Activated B cell treated with CpG ODN at 0.5 μM for 24 hours (primary cell): Measurements from ENCODE around the gene LIPG. TPM values are rescaled to one million over a fixed set of nuclear protein-coding genes. Genes with fewer than 3 reads are reported as not detected.

Source experiments
- ATAC-seq: fragments of 200-7000 bp; cut with Tn5 transposase; one replicate; pipeline ENCODE4 v1.10.0; 2021; ENCODE audit warnings: low read depth, mild to moderate bottlenecking, moderate library complexity
- CTCF ChIA-PET: fragments of 350-600 bp; sonication (Branson Sonifier 250); formaldehyde crosslinking; loops from one replicate; lab custom pipeline; 2021; ENCODE audit warnings: antibody characterized with exemption; lab: Charles Lee
- POLR2A ChIA-PET: fragments of 350-600 bp; sonication (Branson Sonifier 250); formaldehyde crosslinking; loops from one replicate; lab custom pipeline; 2021; ENCODE audit warnings: antibody characterized with exemption; lab: Charles Lee
- DNase-seq: peaks from one replicate; pipeline ENCODE4 v3.0.0; 2022
- H3K27ac Mint-ChIP-seq: one replicate; pipeline ENCODE4 v1.8.0; 2020; ENCODE audit warnings: mixed read lengths
- H3K27me3 Mint-ChIP-seq: one replicate; pipeline ENCODE4 v1.8.0; 2021; ENCODE audit warnings: mixed read lengths
- H3K36me3 Mint-ChIP-seq: one replicate; pipeline ENCODE4 v1.8.0; 2021; ENCODE audit warnings: low read depth, mixed read lengths
- H3K4me1 Mint-ChIP-seq: one replicate; pipeline ENCODE4 v1.8.0; 2021; ENCODE audit warnings: mixed read lengths
- H3K4me3 Mint-ChIP-seq: one replicate; pipeline ENCODE4 v1.8.0; 2020; ENCODE audit warnings: mild to moderate bottlenecking, mixed read lengths
- H3K9me3 Mint-ChIP-seq: one replicate; pipeline ENCODE4 v1.8.0; 2020; ENCODE audit warnings: mixed read lengths
- intact Hi-C: fragments of 100-400 bp; cut with micrococcal nuclease; formaldehyde crosslinking; loops from one replicate; pipeline ENCODE4 v1.15.1; 2024
- total RNA-seq: library from RNA; stranded (reverse); gene quantifications from 2 replicates; pipeline ENCODE4 v1.2.3, GENCODE V29; 2022
- TF ChIP-seq, protein P1 (sequence below): fragments of 200-600 bp; IDR thresholded peaks from one replicate; pipeline ENCODE4 v1.8.0; 2022; ENCODE audit warnings: antibody characterized with exemption, mild to moderate bottlenecking

LIPG gene
- total RNA-seq, 1 donor from 2014 or later, result 0.29 TPM

DNA sequence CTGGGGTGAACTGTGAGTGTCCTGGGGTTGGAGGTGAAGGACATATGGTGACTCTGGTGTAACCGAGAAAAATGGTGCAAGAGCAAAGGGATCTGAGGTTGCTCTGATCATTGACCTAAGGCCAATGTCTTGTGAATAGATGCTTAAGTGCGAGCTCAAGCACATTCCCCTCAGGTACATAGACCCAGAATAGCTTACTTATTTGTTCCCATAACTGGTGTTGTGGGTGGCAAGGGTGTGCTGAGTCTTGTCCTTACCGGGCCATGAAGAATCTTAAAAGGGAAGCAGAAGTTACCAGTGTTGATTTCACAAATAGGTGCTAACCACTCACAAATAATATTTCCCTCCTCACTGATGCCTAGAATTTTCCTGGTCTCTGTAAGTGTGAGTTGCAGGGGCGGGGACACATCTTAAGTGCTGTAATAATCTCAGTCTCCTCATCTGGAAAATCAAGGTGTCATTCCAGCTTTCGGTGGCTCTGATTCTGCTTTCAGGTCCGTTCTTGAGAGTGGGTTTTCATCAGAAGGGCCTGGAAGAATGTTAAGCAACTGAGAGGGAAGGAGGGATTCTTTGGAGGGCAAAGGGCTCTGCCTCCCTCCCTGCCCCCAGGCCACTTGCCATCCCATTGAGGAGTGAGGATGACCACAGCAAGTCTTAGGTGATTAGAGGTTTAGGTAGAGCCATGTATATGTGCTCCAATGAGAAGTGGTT lies 54.9 kb downstream of the LIPG start:
- no peak overlapping the region for H3K27ac Mint-ChIP-seq
- H3K4me1 Mint-ChIP-seq, result no peaks in the 10 kb centered on the region
- CTCF ChIA-PET, result interaction anchor here (0.6 kb wide), 1 partner anchor 113 kb away, joined by 3 read pairs; no protein-coding TSS in a partner anchor
- POLR2A ChIA-PET, result no interaction called here
- no peaks in the 10 kb centered on the region for H3K9me3 Mint-ChIP-seq
- no peak for DNase-seq
- intact Hi-C loops, result no loop called here
- no peaks in the 10 kb centered on the region for H3K36me3 Mint-ChIP-seq
- ATAC-seq, result no peak
- no peak overlapping the region for H3K4me3 Mint-ChIP-seq
- peaks cover 17% of the 10 kb centered on the region for H3K27me3 Mint-ChIP-seq
- TF ChIP-seq, protein P1, sequence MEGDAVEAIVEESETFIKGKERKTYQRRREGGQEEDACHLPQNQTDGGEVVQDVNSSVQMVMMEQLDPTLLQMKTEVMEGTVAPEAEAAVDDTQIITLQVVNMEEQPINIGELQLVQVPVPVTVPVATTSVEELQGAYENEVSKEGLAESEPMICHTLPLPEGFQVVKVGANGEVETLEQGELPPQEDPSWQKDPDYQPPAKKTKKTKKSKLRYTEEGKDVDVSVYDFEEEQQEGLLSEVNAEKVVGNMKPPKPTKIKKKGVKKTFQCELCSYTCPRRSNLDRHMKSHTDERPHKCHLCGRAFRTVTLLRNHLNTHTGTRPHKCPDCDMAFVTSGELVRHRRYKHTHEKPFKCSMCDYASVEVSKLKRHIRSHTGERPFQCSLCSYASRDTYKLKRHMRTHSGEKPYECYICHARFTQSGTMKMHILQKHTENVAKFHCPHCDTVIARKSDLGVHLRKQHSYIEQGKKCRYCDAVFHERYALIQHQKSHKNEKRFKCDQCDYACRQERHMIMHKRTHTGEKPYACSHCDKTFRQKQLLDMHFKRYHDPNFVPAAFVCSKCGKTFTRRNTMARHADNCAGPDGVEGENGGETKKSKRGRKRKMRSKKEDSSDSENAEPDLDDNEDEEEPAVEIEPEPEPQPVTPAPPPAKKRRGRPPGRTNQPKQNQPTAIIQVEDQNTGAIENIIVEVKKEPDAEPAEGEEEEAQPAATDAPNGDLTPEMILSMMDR, result no peak

DNA sequence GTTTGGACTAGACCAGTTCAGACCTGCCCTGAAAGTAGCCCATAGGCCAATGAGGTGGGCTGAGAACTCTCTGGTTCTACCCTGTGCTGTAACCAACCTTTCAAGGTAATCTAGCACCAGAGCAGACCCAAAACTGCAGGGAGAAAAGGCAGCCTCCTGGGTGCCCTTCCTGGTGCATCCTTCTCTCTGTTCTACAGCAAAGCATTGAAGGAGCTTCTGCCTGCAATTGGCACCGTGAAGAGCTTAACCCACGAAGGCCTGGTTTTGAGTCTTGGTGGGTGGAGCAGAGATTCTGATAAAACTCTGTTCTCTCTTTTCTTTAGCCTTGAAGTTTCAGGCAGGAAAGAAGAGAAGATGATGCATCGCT lies 55.5 kb downstream of the LIPG start:
- peaks cover 19% of the 10 kb centered on the region for H3K27me3 Mint-ChIP-seq
- no peak overlapping the region for H3K27ac Mint-ChIP-seq
- ChIA-PET POLR2A (no interaction called here), CTCF (interaction anchor here (0.6 kb wide), 1 partner anchor 112 kb away, joined by 3 read pairs; no protein-coding TSS in a partner anchor)
- H3K4me1 Mint-ChIP-seq, result no peaks in the 10 kb centered on the region
- H3K4me3 Mint-ChIP-seq, result no peak overlapping the region
- TF ChIP-seq, protein P1, result no peak
- DNase-seq (no peak), ATAC-seq (no peak)
- no peaks in the 10 kb centered on the region for H3K9me3 Mint-ChIP-seq
- no peaks in the 10 kb centered on the region for H3K36me3 Mint-ChIP-seq
- intact Hi-C loops, result no loop called here

DNA sequence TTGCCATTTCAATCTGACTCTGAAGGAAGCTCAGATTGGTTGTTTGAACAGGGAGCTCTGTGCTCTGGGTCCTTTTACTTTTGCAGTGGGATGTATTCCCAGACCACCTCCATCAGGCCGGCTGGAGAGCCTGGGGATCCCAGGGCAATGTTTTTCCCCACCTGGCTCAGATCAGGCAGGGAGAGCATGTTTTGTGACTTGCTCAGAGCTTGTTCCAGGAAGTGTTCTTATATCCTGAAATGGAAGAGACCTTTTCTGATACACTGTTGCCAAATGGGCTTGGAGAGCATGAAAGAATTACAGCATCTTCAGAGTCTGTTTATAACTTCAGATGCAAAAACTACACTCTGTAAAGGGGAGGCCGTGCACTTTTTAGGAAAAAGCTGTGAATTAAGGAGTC lies 56.0 kb downstream of the LIPG start:
- no peaks in the 10 kb centered on the region for H3K36me3 Mint-ChIP-seq
- no peak overlapping the region for H3K4me3 Mint-ChIP-seq
- CTCF ChIA-PET, result no interaction called here
- POLR2A ChIA-PET, result no interaction called here
- H3K27me3 Mint-ChIP-seq, result peaks cover 14% of the 10 kb centered on the region
- ATAC-seq, result no peak
- DNase-seq, result no peak
- H3K4me1 Mint-ChIP-seq, result no peaks in the 10 kb centered on the region
- H3K27ac Mint-ChIP-seq, result no peak overlapping the region
- intact Hi-C loops, result no loop called here
- TF ChIP-seq, protein P1, result no peak
- no peaks in the 10 kb centered on the region for H3K9me3 Mint-ChIP-seq

DNA sequence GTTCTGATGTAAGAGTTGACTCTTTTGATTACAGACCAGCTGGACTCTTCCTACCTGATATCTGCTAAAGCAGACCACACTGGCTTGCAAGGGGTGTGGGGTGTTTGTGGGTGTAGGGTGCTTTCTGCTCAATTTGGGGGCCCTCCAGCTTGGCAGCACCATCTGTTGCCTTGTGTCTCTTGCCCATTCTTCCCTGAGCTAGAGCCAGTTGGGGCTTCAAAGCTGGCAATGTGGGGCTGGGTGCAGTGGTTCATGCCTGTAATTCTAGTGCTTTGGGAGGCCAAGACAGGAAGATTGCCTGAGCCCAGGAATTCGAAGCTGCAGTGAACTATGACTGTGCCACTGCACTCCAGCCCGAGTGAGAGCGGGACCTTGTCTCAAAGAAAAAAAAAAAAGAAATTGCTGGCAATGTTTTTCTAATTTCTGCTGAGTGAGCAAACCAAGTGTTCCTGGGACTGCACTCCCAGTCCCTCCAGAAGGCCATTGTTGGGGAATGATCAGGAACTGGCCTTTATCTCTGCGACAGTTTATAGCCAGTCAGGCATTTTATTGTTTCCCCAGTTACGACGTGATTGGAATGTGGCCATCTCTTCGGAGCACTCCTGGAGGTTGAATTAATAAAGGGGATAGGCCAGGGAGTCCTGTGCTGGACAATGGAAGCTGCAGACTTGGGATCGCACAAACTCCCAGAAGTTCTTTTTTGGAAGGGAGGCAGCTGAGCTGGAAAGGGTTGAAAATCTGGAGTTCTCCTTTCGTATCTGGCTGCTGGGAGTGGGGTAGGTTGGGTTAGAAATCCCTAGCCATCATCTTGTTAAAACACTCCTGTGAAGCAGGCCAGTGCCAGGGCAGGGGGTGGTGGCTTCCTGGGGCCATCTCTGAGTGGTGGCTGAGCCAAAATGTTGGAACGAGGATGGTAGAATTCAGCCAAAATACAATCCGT lies 57.2 kb downstream of the LIPG start:
- CTCF ChIA-PET, result no interaction called here
- ATAC-seq, result no peak
- no peak overlapping the region for H3K4me3 Mint-ChIP-seq

More for the DNA sequence above, 57.2 kb downstream of the LIPG start:
- DNase-seq, result no peak
- POLR2A ChIA-PET, result no interaction called here
- TF ChIP-seq, protein P1, result no peak
- no peak overlapping the region for H3K27ac Mint-ChIP-seq
- intact Hi-C loops, result no loop called here
- H3K4me1 Mint-ChIP-seq, result no peaks in the 10 kb centered on the region
- no peaks in the 10 kb centered on the region for H3K36me3 Mint-ChIP-seq
- no peaks in the 10 kb centered on the region for H3K9me3 Mint-ChIP-seq
- peaks cover 17% of the 10 kb centered on the region for H3K27me3 Mint-ChIP-seq
